MM.1S (cell line): ENCODE results near the gene HS3ST1.

ENCODE experiments used
- DNase-seq: peaks from one replicate; pipeline ENCODE4 v3.0.0-alpha.2; 2015
- H2AFZ ChIP-seq: fragments of 300-600 bp; sonication (generic); 2 replicates; pipeline ENCODE4 v1.6.0; 2016; ENCODE audit warnings: antibody characterized with exemption, low read length
- H3F3A ChIP-seq: fragments of 300-600 bp; sonication (generic); 2 replicates; pipeline ENCODE4 v1.6.1; 2016; ENCODE audit warnings: mild to moderate bottlenecking, antibody characterized with exemption, low read length, moderate library complexity, mixed read lengths; ENCODE audit not compliant: insufficient read depth
- H3K27ac ChIP-seq: fragments of 300-600 bp; sonication (generic); 2 replicates; pipeline ENCODE4 v1.5.1; 2016; ENCODE audit warnings: mild to moderate bottlenecking, low read length
- H3K27me3 ChIP-seq: fragments of 300-600 bp; sonication (generic); replicated peaks from 2 replicates; pipeline ENCODE4 v1.6.0; 2016; ENCODE audit warnings: low read length; ENCODE audit not compliant: insufficient read depth
- H3K36me3 ChIP-seq: fragments of 300-600 bp; sonication (generic); replicated peaks from 2 replicates; pipeline ENCODE4 v1.6.1; 2016; ENCODE audit warnings: mild to moderate bottlenecking, low read length, mixed read lengths; ENCODE audit not compliant: insufficient read depth
- H3K4me1 ChIP-seq: fragments of 300-600 bp; sonication (generic); 2 replicates; pipeline ENCODE4 v1.6.1; 2016; ENCODE audit warnings: low read length, mixed read lengths
- H3K4me2 ChIP-seq: fragments of 300-600 bp; sonication (generic); 2 replicates; pipeline ENCODE4 v1.6.0; 2016; ENCODE audit warnings: low read depth, low read length
- H3K4me3 ChIP-seq: fragments of 300-600 bp; sonication (generic); 2 replicates; pipeline ENCODE4 v1.5.1; 2016; ENCODE audit warnings: low read length, mixed read lengths
- H3K79me2 ChIP-seq: fragments of 300-600 bp; sonication (generic); 2 replicates; pipeline ENCODE4 v1.6.1; 2016; ENCODE audit warnings: mixed run types, low read length, mixed read lengths
- H3K9ac ChIP-seq: fragments of 300-600 bp; sonication (generic); 2 replicates; pipeline ENCODE4 v1.6.1; 2016; ENCODE audit warnings: low read length, mixed read lengths
- H3K9me2 ChIP-seq: fragments of 300-600 bp; sonication (generic); replicated peaks from 2 replicates; pipeline ENCODE4 v1.6.1; 2016; ENCODE audit warnings: mild to moderate bottlenecking, low read length, mixed read lengths; ENCODE audit not compliant: insufficient read depth
- H3K9me3 ChIP-seq: fragments of 300-600 bp; sonication (generic); replicated peaks from 2 replicates; pipeline ENCODE4 v1.6.1; 2016; ENCODE audit warnings: mild to moderate bottlenecking, low read length, mixed read lengths; ENCODE audit not compliant: insufficient read depth
- H4K20me1 ChIP-seq: fragments of 300-600 bp; sonication (generic); 2 replicates; pipeline ENCODE4 v1.6.1; 2016; ENCODE audit warnings: mild to moderate bottlenecking, low read length, moderate library complexity, mixed read lengths; ENCODE audit not compliant: insufficient read depth
- CTCF ChIP-seq: fragments of 300-600 bp; sonication (generic); IDR thresholded peaks from 2 replicates; pipeline ENCODE4 v1.5.1; 2016; ENCODE audit warnings: antibody characterized with exemption, low read length, mixed read lengths
- EZH2 ChIP-seq: fragments of 300-600 bp; sonication (generic); optimal IDR thresholded peaks from 2 replicates; pipeline ENCODE3; 2017; ENCODE audit warnings: low read depth, mild to moderate bottlenecking, antibody characterized with exemption, low read length, mixed read lengths
- EZH2phosphoT487 ChIP-seq: fragments of 300-600 bp; sonication (generic); IDR thresholded peaks from 2 replicates; pipeline ENCODE4 v1.6.1; 2018; ENCODE audit warnings: antibody characterized with exemption, low read length

Gene HS3ST1

DNA sequence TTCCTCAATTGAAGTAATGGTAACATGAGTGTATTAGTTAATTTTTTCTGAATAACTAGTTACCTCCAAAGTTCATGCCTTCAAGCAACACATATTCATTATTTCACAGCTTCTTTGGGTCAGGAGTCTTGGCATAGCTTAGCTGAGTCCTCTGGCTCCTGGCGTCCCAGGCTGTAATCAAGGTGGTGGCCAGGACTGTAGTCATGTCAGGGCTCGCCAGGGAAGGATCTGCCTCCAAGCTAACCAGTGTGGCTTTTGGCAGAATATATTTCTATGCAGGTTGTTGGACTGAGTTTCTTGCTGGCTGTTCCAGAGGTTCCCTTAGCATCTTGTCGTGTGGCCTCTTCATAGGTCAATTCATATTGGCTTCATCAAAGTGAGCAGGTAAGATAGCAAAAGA, 10.0 kb upstream of the HS3ST1 start:
- no peaks in the 10 kb centered on the region for H3K9me3 ChIP-seq
- TF ChIP-seq CTCF (no peak), EZH2phosphoT487 (no peak), EZH2 (no peak)
- no peaks in the 10 kb centered on the region for H3K27me3 ChIP-seq
- no peaks in the 10 kb centered on the region for H4K20me1 ChIP-seq
- no peak overlapping the region for H3K4me3 ChIP-seq
- peaks cover 9% of the 10 kb centered on the region for H3K4me1 ChIP-seq
- no peaks in the 10 kb centered on the region; the same call in 1 of the 2 replicates for H3F3A ChIP-seq
- no peak overlapping the region for H3K9ac ChIP-seq
- H3K36me3 ChIP-seq = no peaks in the 10 kb centered on the region
- no peaks in the 10 kb centered on the region for H3K9me2 ChIP-seq
- no peaks in the 10 kb centered on the region for H3K79me2 ChIP-seq
- H2AFZ ChIP-seq = no peak overlapping the region
- no peak for DNase-seq
- H3K27ac ChIP-seq = no peak overlapping the region
- H3K4me2 ChIP-seq = no peak overlapping the region

DNA sequence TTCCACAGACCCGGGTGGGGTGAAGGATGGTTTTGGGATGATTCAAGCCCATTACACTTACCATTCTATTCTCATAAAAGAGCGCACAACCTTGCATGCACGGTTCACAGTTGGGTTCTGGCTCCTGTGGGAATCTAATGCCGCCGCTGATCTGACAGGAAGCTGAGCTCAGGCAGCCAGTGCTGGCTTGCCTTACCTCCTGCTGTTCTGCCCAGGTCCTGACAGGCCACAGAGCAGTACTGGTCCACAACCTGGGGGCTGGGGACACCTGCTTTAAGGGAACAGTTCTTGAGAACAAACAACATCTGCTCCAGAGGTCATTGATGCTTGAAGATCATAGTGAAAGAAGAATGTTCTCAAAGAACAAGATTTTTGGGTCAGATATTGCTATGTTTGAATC, 8.0 kb upstream of the HS3ST1 start:
- H3K27me3 ChIP-seq = no peaks in the 10 kb centered on the region
- no peak overlapping the region for H3K4me3 ChIP-seq
- H2AFZ ChIP-seq = no peak overlapping the region
- no peak for TF ChIP-seq EZH2phosphoT487
- TF ChIP-seq EZH2 = no peak
- no peak for TF ChIP-seq CTCF
- no peaks in the 10 kb centered on the region for H3K36me3 ChIP-seq
- H3F3A ChIP-seq = no peaks in the 10 kb centered on the region; the same call in 1 of the 2 replicates
- no peak overlapping the region for H3K9ac ChIP-seq
- DNase-seq = no peak
- no peak overlapping the region for H3K27ac ChIP-seq
- H3K4me2 ChIP-seq = no peak overlapping the region
- no peaks in the 10 kb centered on the region for H3K9me2 ChIP-seq
- H3K4me1 ChIP-seq = peaks cover 9% of the 10 kb centered on the region
- no peaks in the 10 kb centered on the region for H3K9me3 ChIP-seq
- H3K79me2 ChIP-seq = no peaks in the 10 kb centered on the region
- no peaks in the 10 kb centered on the region for H4K20me1 ChIP-seq

DNA sequence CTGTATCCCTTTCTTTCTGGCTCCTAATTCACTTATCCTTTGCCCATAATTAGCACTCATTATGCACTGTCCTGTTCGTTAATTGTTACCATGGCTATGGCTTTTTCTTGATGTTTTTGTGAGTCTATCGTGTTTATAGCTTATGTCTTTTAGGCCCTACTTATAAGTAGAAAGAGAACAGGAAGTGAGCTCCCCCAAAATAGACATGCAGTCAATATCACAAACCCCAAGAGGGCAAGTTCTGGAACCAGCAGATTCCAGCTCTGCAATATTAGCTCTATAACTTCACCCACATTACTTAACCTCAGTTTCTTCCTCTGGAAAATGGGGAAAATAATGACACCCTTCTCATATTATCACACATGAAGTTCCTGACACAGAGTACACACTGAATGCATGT, 7.4 kb upstream of the HS3ST1 start:
- Histone ChIP-seq H3F3A (no peaks in the 10 kb centered on the region; the same call in 1 of the 2 replicates), H3K79me2 (no peaks in the 10 kb centered on the region), H2AFZ (no peak overlapping the region), H4K20me1 (no peaks in the 10 kb centered on the region), H3K9ac (no peak overlapping the region), H3K9me2 (no peaks in the 10 kb centered on the region), H3K4me3 (no peak overlapping the region), H3K4me1 (peaks cover 9% of the 10 kb centered on the region; the same call in 1 of the 2 replicates), H3K36me3 (no peaks in the 10 kb centered on the region), H3K4me2 (peak overlapping the region; percentile 15; the same call in 1 of the 2 replicates), H3K9me3 (no peaks in the 10 kb centered on the region), H3K27ac (no peak overlapping the region), H3K27me3 (no peaks in the 10 kb centered on the region)
- TF ChIP-seq EZH2 = no peak
- TF ChIP-seq CTCF = no peak
- TF ChIP-seq EZH2phosphoT487 = no peak
- no peak for DNase-seq
